HepG2 (cell line): Measurements from ENCODE around the gene SDK1. TPM values are rescaled to one million over a fixed set of nuclear protein-coding genes. Genes with fewer than 3 reads are reported as not detected.

Source experiments
- ATAC-seq: fragments of 200-7000 bp; cut with Tn5 transposase; 3 replicates; pipeline ENCODE4 v1.9.1; 2020; ENCODE audit warnings: mild to moderate bottlenecking, moderate library complexity
- BruUV-seq: library from RNA; stranded (reverse); fragments of 400-500 nt; replicated peaks from 2 replicates; lab custom pipeline; 2021; lab: Mats Ljungman, UMichigan
- CTCF ChIA-PET: fragments of 300-600 bp; formaldehyde crosslinking; extraction: SDS; loops from one replicate; lab custom pipeline; 2021; ENCODE audit warnings: low total read pairs, inconsistent platforms, low intra/inter-chr PET ratio; lab: Yijun Ruan, JAX
- POLR2A ChIA-PET: fragments of 350-600 bp; sonication (Branson Sonifier 250); formaldehyde crosslinking; loops from one replicate; lab custom pipeline; 2020; ENCODE audit warnings: antibody characterized with exemption, inconsistent platforms; lab: Yijun Ruan, JAX
- DNase-seq: peaks from one replicate; pipeline ENCODE4 v3.0.0-alpha.2; 2015; ENCODE audit warnings: low spot score
- FAIRE-seq: peaks from 3 replicates; lab custom pipeline; 2011; peaks lifted over from hg19 to GRCh38; lab: Jason Lieb, UNC
- H2AFZ ChIP-seq: one replicate; pipeline ENCODE4 v1.6.1; 2011; ENCODE audit warnings: low read length, inconsistent platforms
- H3K27ac ChIP-seq: fragments of 300-600 bp; 3 replicates; pipeline ENCODE4 v1.8.0; 2011; ENCODE audit warnings: mixed run types, mild to moderate bottlenecking, mixed read lengths, low read length, inconsistent platforms; ENCODE audit not compliant: insufficient read depth; ENCODE audit errors: extremely low read length
- H3K27me3 ChIP-seq, 2 experiments: fragments of 200-600 bp in 1 of 2; 2 replicates in 1 of 2; 3 replicates in 1 of 2; pipeline versions ENCODE4 v1.6.0 to v1.8.0; 2011; ENCODE audit warnings: low read length in 2 of 2, mild to moderate bottlenecking in 2 of 2, moderate library complexity in 2 of 2, inconsistent platforms in 1 of 2; ENCODE audit not compliant: insufficient read depth in 2 of 2, control insufficient read depth in 1 of 2
- H3K36me3 ChIP-seq, 2 experiments: fragments of 200-600 bp in 1 of 2; replicated peaks in 1 of 2; 2 replicates in 1 of 2; 3 replicates in 1 of 2; pipeline versions ENCODE4 v1.5.1 to v1.8.0; 2011; ENCODE audit warnings: low read length in 2 of 2, inconsistent platforms in 1 of 2; ENCODE audit not compliant: insufficient read depth in 2 of 2, control insufficient read depth in 1 of 2
- H3K4me1 ChIP-seq: 2 replicates; pipeline ENCODE4 v1.5.1; 2012; ENCODE audit warnings: low read length, inconsistent platforms; ENCODE audit not compliant: insufficient read depth
- H3K4me2 ChIP-seq: 2 replicates; pipeline ENCODE4 v1.6.0; 2011; ENCODE audit warnings: low read depth, low read length, inconsistent platforms
- H3K4me3 ChIP-seq, 3 experiments: fragments of 200-600 bp in 1 of 3; sonication (generic), shearing (Covaris generic) in 1 of 3; replicated peaks in 1 of 3; 2 replicates each; pipeline ENCODE4 v1.5.1; 2011 to 2016; ENCODE audit warnings: low read length in 3 of 3, inconsistent platforms in 2 of 3, low read depth in 2 of 3, mild to moderate bottlenecking in 2 of 3, control low read depth in 1 of 3, mixed read lengths in 1 of 3; ENCODE audit not compliant: insufficient read depth in 1 of 3
- H3K79me2 ChIP-seq: one replicate; pipeline ENCODE4 v1.6.1; 2011; ENCODE audit warnings: low read length, inconsistent platforms; ENCODE audit not compliant: insufficient read depth
- H3K9ac ChIP-seq: 2 replicates; pipeline ENCODE4 v1.6.0; 2011; ENCODE audit warnings: mild to moderate bottlenecking, low read depth, low read length, inconsistent platforms; ENCODE audit not compliant: insufficient read depth
- H3K9me3 ChIP-seq: 2 replicates; pipeline ENCODE4 v1.5.1; 2012; ENCODE audit warnings: mild to moderate bottlenecking, low read length
- H4K20me1 ChIP-seq: 2 replicates; pipeline ENCODE4 v1.6.0; 2011; ENCODE audit warnings: inconsistent platforms, mild to moderate bottlenecking, low read length, moderate library complexity; ENCODE audit not compliant: insufficient read depth
- AGO2 ChIP-seq: fragments of 200-400 bp; formaldehyde crosslinking; optimal IDR thresholded peaks from 2 replicates; pipeline ENCODE3; 2017; ENCODE audit warnings: mild to moderate bottlenecking, low read depth, low read length, moderate library complexity
- ASH2L ChIP-seq: fragments of 300-600, 200-600 bp; sonication (generic); IDR thresholded peaks from 2 replicates; pipeline ENCODE4 v1.7.0; 2017; ENCODE audit warnings: low read depth, mild to moderate bottlenecking, moderate library complexity, mixed read lengths, low read length; ENCODE audit not compliant: insufficient read length
- GATAD2A ChIP-seq: IDR thresholded peaks from 2 replicates; pipeline ENCODE4 v1.6.1; 2016
- KAT2B ChIP-seq: fragments of 150-350 bp; IDR thresholded peaks from 2 replicates; pipeline ENCODE4 v1.6.1; 2014; ENCODE audit warnings: low read depth, low read length, borderline replicate concordance
- KLF15 ChIP-seq: sonication (generic); formaldehyde crosslinking; IDR thresholded peaks from 2 replicates; pipeline ENCODE4 v1.8.1; 2023; ENCODE audit warnings: borderline replicate concordance, mild to moderate bottlenecking, inconsistent platforms, missing genetic modification reagents, mixed read lengths
- SIN3A ChIP-seq: IDR thresholded peaks from 2 replicates; pipeline ENCODE4 v1.6.1; 2011; ENCODE audit warnings: low read depth, mild to moderate bottlenecking, control low read depth, low read length, borderline replicate concordance
- SKI ChIP-seq: fragments of 450-650 bp; IDR thresholded peaks from one replicate; pipeline ENCODE4 v1.6.1; 2018; ENCODE audit warnings: mild to moderate bottlenecking; ENCODE audit not compliant: partially characterized antibody
- THAP11 ChIP-seq: IDR thresholded peaks from 2 replicates; pipeline ENCODE4 v1.6.1; 2016; ENCODE audit warnings: missing biosample characterization, missing genetic modification reagents
- ZNF121 ChIP-seq: sonication (generic); formaldehyde crosslinking; IDR thresholded peaks from 2 replicates; pipeline ENCODE4 v1.5.0; 2020; ENCODE audit warnings: mild to moderate bottlenecking, missing genetic modification reagents
- ZNF569 ChIP-seq: sonication (generic); formaldehyde crosslinking; IDR thresholded peaks from 2 replicates; pipeline ENCODE4 v1.5.0; 2020; ENCODE audit warnings: mild to moderate bottlenecking, missing genetic modification reagents, moderate library complexity, borderline replicate concordance
- ZNF614 ChIP-seq: IDR thresholded peaks from 2 replicates; pipeline ENCODE4 v1.6.1; 2018; ENCODE audit warnings: missing biosample characterization, missing genetic modification reagents, inconsistent platforms, borderline replicate concordance
- WGBS: methylation state at CpG from one replicate; pipeline ENCODE4 v1.1.6; 2017; ENCODE audit warnings: low lambda C conversion rate; 5-methylcytosine and 5-hydroxymethylcytosine counted together
- in situ Hi-C: cut with HindIII; loops from 2 replicates; pipeline ENCODE4 v1.10.0; 2017; ENCODE audit warnings: low pct_unique_long_range_greater_than_20kb; ENCODE audit not compliant: extremely low pct_ligation_motif_present
- intact Hi-C: fragments of 100-400 bp; cut with micrococcal nuclease; formaldehyde crosslinking; loops from one replicate; pipeline ENCODE4 v1.10.0; 2022; ENCODE audit not compliant: unreplicated experiment
- polyA plus RNA-seq, 8 experiments: library from polyadenylated mRNA; depleted of rRNA in 3 of 8; stranded (reverse) in 7 of 8; unstranded in 1 of 8; fragments of >200 nt; fragmentation: Illumina TruSeq in 4 of 8; extraction: Trizol in 4 of 8; gene quantifications; 2 replicates each; pipeline versions ENCODE4 v1.2.1 to v1.2.3, GENCODE V29; 2011 to 2016; ENCODE audit warnings: low read depth in 4 of 8, missing spikeins in 1 of 8, mixed read lengths in 1 of 8; ENCODE audit not compliant: insufficient read depth in 1 of 8
- total RNA-seq, 5 experiments: library from RNA; depleted of rRNA; stranded (reverse); fragments of >200 nt; fragmentation: Illumina TruSeq; extraction: Trizol; gene quantifications; 2 replicates each; pipeline ENCODE4 v1.2.3, GENCODE V29; 2016; ENCODE audit warnings: low read depth in 1 of 5
- TF ChIP-seq, protein P1 (sequence below): IDR thresholded peaks from 2 replicates; pipeline ENCODE4 v1.6.1; 2016; ENCODE audit warnings: missing compliant biosample characterization, missing genetic modification reagents, borderline replicate concordance
- TF ChIP-seq, protein P2 (sequence below): sonication (generic); formaldehyde crosslinking; conservative IDR thresholded peaks from 2 replicates; pipeline ENCODE4 v1.8.0; 2022; ENCODE audit warnings: low read depth, missing genetic modification reagents
- TF ChIP-seq, protein P3 (sequence below): sonication (generic); formaldehyde crosslinking; IDR thresholded peaks from 2 replicates; pipeline ENCODE4 v1.8.0; 2022; ENCODE audit warnings: mild to moderate bottlenecking, missing genetic modification reagents; ENCODE audit not compliant: insufficient replicate concordance
- TF ChIP-seq, protein P4 (sequence below), 2 experiments: IDR thresholded peaks; 2 replicates each; pipeline ENCODE4 v1.6.1; 2011 to 2012; ENCODE audit warnings: low read length in 2 of 2, borderline replicate concordance in 1 of 2, low read depth in 1 of 2, mild to moderate bottlenecking in 1 of 2, moderate library complexity in 1 of 2

The SDK1 gene
- total and polyA plus RNA-seq, 2 of the 13 experiments (the other 11 are each of a cell fraction or from before 2014, with no cell fraction given) = 0.35 to 2.4 TPM

DNA sequence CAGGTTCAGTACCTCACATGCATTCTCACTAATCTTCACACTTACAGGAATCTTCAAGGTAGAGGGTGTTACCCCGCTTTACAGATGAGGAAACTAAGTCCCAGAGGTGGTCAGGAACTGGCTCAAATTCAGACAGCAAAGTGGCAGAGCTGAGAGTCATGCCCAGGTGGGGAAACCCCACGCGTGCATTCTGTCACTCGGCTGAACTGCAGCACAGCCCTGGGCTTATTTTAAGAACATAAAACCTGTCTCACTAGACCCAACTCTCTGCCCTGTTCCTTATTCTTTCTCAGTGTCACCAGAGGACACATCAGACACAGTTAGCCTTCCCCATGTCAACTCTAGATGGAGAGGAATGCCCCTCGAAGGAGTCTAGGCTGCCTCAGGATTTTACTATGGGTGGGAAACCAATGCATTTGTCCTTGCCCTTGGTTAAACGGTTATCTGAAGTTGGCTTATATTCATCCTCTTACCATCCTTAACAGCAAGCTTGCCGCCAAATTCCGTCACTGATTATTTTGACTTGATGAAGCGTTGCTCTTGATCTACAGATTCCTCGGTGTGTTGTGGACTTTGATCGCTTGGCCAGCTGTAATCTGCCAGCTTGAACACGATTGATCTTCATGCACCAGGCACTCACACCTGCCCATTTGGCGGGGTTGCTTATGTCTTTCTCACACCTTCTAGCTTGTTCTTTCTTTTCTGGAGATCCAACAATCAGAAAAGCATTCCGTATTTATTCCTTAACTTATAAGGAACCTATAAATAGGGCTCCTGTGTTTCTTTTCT is 627.9 kb downstream of the SDK1 start:
- H3K36me3 ChIP-seq = no peaks in the 10 kb centered on the region
- H2AFZ ChIP-seq = no peak overlapping the region
- BruUV-seq = no TSS peak
- no peak overlapping the region for H3K4me3 ChIP-seq
- H3K27ac ChIP-seq = no peak overlapping the region
- no peaks in the 10 kb centered on the region for H4K20me1 ChIP-seq
- H3K9me3 ChIP-seq = no peaks in the 10 kb centered on the region
- no peak overlapping the region for H3K4me2 ChIP-seq
- ChIA-PET POLR2A (no interaction called here), CTCF (no interaction called here)
- 0 out of 2 replicates have a peak, but pooled peaks cover 7% of the 10 kb centered on the region for H3K4me1 ChIP-seq
- peak; percentile 23 for DNase-seq
- no peak for FAIRE-seq
- no peak overlapping the region for H3K9ac ChIP-seq
- no peaks in the 10 kb centered on the region for H3K27me3 ChIP-seq
- intact Hi-C loops = no loop called here
- 90% methylated on average over 13 of the region's 14 CpGs for WGBS
- H3K79me2 ChIP-seq = no peaks in the 10 kb centered on the region
- no peak for ATAC-seq
- in situ Hi-C loops = no loop called here
- TF ChIP-seq THAP11 (CRISPR knock-in tag) = no peak
- TF ChIP-seq KLF15 (CRISPR knock-in tag) = no peak
- TF ChIP-seq GATAD2A (CRISPR knock-in tag) = no peak
- TF ChIP-seq ASH2L = no peak
- no peak for TF ChIP-seq ZNF121 (CRISPR knock-in tag)
- no peak for TF ChIP-seq ZNF614 (CRISPR knock-in tag)
- TF ChIP-seq SIN3A = no peak
- no peak for TF ChIP-seq ZNF569 (CRISPR knock-in tag)
- no peak for TF ChIP-seq AGO2
- TF ChIP-seq, protein P1, sequence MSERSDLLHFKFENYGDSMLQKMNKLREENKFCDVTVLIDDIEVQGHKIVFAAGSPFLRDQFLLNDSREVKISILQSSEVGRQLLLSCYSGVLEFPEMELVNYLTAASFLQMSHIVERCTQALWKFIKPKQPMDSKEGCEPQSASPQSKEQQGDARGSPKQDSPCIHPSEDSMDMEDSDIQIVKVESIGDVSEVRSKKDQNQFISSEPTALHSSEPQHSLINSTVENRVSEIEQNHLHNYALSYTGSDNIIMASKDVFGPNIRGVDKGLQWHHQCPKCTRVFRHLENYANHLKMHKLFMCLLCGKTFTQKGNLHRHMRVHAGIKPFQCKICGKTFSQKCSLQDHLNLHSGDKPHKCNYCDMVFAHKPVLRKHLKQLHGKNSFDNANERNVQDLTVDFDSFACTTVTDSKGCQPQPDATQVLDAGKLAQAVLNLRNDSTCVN (CRISPR knock-in tag) = no peak
- no peak for TF ChIP-seq SKI
- TF ChIP-seq, protein P2, sequence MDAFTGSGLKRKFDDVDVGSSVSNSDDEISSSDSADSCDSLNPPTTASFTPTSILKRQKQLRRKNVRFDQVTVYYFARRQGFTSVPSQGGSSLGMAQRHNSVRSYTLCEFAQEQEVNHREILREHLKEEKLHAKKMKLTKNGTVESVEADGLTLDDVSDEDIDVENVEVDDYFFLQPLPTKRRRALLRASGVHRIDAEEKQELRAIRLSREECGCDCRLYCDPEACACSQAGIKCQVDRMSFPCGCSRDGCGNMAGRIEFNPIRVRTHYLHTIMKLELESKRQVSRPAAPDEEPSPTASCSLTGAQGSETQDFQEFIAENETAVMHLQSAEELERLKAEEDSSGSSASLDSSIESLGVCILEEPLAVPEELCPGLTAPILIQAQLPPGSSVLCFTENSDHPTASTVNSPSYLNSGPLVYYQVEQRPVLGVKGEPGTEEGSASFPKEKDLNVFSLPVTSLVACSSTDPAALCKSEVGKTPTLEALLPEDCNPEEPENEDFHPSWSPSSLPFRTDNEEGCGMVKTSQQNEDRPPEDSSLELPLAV (CRISPR knock-in tag) = no peak
- TF ChIP-seq, protein P3, sequence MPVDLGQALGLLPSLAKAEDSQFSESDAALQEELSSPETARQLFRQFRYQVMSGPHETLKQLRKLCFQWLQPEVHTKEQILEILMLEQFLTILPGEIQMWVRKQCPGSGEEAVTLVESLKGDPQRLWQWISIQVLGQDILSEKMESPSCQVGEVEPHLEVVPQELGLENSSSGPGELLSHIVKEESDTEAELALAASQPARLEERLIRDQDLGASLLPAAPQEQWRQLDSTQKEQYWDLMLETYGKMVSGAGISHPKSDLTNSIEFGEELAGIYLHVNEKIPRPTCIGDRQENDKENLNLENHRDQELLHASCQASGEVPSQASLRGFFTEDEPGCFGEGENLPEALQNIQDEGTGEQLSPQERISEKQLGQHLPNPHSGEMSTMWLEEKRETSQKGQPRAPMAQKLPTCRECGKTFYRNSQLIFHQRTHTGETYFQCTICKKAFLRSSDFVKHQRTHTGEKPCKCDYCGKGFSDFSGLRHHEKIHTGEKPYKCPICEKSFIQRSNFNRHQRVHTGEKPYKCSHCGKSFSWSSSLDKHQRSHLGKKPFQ (CRISPR knock-in tag) = no peak
- TF ChIP-seq KAT2B = no peak
- TF ChIP-seq, protein P4, sequence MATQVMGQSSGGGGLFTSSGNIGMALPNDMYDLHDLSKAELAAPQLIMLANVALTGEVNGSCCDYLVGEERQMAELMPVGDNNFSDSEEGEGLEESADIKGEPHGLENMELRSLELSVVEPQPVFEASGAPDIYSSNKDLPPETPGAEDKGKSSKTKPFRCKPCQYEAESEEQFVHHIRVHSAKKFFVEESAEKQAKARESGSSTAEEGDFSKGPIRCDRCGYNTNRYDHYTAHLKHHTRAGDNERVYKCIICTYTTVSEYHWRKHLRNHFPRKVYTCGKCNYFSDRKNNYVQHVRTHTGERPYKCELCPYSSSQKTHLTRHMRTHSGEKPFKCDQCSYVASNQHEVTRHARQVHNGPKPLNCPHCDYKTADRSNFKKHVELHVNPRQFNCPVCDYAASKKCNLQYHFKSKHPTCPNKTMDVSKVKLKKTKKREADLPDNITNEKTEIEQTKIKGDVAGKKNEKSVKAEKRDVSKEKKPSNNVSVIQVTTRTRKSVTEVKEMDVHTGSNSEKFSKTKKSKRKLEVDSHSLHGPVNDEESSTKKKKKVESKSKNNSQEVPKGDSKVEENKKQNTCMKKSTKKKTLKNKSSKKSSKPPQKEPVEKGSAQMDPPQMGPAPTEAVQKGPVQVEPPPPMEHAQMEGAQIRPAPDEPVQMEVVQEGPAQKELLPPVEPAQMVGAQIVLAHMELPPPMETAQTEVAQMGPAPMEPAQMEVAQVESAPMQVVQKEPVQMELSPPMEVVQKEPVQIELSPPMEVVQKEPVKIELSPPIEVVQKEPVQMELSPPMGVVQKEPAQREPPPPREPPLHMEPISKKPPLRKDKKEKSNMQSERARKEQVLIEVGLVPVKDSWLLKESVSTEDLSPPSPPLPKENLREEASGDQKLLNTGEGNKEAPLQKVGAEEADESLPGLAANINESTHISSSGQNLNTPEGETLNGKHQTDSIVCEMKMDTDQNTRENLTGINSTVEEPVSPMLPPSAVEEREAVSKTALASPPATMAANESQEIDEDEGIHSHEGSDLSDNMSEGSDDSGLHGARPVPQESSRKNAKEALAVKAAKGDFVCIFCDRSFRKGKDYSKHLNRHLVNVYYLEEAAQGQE (IDR thresholded peaks at IDR 0.05; ENCODE audit: borderline replicate concordance in 1 of 2, low read depth in 1 of 2, low read length in 2 of 2) = no peak
